Measurements from ENCODE around the gene IL17RC.
"Not testable (repeated sequence)": the region's sequence is repeated elsewhere in the genome, so short reads cannot be mapped to it uniquely, and the experiment has no call there.

The IL17RC gene

DNA sequence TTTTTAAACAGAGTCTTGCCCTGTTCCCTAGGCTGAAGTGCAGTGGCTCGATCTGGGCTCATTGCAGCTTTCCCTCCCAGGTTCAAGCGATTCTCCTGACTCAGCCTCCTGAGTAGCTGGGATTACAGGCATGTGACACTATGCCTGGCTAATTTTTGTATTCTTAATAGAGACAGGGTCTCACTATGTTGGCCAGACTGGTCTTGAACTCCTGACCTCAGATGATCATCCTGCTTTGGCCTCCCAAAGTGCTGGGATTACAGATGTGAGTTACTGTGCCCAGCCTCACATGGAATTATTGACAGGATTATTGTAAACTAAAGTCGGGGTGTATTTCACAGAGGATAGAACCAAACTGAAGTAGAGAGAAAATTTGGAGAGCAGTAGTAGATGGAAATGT is 21.2 kb upstream of the IL17RC start:
- DNase-seq, result not testable (repeated sequence)

DNA sequence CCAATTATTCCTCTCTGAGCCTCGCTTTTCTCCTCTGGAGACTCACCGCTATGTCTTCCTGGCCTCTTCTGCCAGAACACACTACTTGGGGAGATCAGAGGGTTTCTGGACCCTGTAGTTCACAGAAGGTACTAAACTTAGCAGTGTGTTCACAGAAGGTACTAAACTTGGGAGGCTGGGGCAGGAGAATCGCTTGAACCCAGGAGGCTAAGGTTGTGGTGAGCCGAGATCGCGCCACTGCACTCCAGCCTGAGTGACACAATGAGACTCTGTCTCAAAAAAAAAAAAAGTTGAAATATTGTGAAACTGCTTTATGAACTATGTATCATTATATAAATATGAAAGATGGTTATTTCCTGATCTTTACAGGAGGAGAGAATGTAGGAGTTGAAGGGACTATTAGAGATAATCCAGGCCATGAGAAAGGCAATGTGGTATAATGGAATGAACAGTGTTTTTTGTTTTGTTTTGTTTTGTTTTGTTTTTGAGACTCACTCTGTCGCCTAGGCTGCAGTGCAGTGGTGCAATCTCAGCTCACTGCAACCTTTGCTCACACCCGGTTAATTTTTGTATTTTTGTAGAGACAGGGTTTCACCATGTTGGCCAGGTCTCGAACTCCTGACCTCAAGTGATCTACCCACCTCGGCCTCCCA is 20.0 kb upstream of the IL17RC start:
- not testable (repeated sequence) for DNase-seq

DNA sequence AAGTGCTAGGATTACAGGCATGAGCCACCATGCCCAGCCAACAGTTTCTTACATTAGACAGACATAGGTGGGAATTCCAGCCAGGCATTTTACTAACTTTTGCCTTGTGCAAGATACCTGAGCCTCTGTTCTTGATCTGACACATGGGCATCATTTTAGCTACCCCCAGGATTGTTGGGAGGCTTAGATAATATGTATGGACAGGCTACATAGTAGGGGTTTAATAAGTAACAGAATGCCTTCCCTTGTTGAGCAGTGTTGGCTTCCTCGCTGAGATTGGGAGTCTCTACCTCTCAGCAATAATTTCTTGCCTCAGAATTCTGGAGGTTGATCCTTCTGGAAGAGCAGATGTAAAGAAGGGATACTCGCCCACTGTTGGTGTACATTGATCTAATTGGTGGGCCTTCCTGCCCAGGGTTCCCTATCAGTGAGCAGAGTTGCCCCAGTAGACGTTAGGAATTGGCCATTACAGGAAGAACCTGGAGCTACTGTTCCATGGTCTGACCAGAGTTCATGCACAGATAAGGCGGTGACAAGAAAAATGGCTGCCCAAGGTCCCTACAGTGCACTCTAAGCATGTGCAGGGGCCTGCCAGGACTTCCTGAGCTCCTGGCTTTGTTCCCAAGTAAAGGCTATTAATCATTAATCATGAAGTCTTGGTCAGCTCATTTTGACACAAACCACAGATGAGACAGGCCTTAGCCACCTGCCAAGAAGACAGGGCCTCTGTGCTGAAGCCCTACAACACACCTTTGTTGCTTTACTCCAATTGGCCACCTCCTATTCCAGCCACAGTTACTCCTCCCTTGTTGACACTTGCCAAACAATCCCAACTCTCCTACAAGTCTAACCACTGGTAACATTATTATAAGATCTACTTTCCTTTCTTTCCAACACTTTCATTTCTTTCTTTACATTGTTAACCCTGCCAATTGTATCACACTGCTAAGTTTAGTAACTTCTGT is 19.2 kb upstream of the IL17RC start:
- DNase-seq, result no peak

DNA sequence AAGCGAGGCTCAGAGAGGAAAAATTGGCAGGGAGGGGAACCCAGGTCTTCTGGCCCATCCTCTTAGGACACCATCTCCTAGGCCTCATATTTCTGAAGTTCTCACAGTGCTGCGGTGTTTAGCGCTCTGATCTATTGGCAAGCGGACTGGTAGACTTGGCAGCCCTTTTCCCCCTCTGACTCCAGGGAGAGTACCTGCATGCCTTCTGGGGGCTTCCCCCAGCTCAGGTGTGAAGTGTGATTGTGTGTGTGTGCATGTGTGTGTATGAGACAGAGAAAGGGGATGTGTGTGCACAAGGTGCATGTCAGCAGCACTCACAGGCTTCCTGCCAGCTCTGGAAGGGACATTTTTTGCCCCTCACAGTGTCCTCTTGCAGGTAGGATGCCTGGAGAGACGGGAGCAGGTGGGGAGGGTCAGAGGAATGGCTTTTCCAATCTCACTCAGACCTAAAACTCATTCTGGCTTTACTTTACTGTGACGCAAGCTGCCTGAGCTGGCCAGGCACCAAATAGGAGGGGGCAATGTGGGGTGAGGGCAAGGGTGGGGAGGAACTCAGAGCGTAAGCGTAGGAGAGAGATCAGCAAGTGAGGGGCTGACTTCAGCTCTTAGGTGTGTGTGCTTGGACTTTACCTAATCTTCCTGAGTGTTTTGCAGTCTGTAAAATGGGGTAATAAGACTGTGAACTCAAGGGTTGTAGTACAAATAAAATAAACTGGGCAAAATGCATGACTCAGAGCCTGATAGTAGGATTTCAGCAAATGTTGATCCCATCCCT is 18.2 kb upstream of the IL17RC start:
- DNase-seq, result no peak

DNA sequence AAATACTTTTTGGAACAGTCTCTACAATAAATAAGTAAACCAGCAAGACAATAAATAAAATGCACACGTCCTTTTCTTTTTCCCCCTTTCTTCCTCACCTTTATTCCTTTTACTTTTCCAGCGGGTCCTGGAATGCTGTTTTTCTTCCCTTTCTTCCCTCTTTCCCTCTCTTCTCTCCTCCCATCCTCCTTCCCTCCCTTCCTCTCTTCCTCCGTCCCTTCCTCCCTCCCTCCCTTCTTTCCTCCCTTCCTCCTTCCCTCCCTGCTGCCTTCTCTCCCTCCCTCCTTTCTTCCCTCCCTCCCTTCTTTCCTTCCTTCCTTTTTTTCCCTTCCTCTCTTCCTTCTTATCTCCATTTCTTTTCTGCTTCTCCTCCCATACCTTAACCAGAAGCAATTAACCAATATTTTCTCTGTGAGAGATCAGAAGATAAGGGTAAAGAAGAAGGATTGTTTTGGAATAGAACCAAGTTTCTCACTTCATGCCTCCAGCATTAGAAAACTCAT is 17.6 kb upstream of the IL17RC start:
- DNase-seq, result no peak

DNA sequence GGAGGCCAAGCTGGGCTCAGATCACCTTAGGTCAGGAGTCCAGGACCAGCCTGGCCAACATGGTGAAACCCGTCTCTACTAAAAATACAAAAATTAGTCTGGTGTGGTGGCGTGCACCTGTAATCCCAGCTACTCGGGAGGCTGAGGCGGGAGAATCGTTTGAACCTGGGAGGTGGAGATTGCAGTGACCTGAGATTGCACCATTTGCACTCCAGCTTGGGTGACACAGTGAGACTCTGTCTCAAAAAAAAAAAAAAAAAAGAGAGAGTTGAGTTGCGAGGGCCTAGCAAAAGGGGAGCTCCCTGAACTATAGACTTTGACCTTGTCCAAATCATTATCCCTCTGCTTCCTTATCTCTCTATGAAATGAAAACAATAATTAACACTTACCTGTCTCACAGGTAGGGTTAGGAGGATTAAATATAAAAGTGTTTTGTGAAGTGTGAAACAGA is 15.9 kb upstream of the IL17RC start:
- DNase-seq, result not testable (repeated sequence)

DNA sequence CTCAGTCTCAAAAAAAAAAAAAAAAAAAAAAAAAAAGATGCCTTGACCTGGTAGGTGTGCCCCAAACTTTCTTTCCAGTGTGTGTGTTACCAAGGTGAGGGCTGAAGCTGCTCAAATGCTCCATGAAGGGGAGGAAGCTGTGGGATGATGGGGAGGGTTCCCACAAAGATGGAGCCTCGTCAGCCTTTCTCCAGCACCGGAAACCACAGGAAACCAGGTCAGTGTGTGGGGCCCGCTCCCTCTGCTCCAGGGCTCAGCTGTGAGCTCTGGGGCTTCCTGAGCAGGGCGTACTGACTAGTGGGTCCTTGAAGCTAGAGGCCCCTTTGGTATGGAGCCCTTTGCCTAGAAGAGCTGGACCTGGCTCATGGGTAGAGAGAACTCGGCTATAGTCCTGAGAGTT is 14.9 kb upstream of the IL17RC start:
- DNase-seq, result no peak

DNA sequence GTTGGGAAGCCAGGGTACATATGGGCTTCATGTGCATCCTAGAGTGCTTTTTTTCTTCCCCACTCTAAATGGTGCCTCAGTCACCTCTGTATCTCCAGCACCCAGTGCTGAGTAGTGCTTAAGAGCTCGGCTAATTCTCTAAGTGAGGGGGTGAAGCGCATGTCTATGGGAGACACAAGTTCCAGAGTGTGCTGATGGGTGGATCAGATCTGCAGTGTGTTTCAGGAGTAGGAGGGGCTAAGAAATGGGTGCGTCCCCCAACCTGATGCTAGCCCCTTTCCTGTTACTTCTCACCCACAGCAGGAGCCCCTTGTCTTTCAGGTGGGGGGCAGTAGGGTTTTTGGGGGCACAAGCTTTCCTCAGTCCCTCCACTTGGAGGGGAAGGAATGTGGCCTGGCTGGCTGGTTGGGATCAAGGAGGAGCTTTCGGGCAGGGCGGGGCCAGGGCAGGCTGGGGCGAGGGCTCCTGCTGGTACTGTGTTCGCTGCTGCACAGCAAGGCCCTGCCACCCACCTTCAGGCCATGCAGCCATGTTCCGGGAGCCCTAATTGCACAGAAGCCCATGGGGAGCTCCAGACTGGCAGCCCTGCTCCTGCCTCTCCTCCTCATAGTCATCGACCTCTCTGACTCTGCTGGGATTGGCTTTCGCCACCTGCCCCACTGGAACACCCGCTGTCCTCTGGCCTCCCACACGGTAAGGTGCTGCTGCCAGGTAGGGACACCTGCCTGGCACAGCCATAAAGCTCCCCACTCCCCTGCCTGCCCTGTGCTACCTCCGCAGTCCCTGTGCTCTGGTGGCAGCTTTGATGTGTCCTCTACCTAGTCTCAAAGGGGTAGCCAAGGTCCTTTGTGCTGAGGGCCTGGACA is 14.3 kb upstream of the IL17RC start, which contains the start of gene IL17RE:
IL17RE (plus strand) TSS at position 477 of the 866 bp plus-strand sequence; CDS start at position 562, 85 bp downstream.
- DNase-seq, result no peak

DNA sequence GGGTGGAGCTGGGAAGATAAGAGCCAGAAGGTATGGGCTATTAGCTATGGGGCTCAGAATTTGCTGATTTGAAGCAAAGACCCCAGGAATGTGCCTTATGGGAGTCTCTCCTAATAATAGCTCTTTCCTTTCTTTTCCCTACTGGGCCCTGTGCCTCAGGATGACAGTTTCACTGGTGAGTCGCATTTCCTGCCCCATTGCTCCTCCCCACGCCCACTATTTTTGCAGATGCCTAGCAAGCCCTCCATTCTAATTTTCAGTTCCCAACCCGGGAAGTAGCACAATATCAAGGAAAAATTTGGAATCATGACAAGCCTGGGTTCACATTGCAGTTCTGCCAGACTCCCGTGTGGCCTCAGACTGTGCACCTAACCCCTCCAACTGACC is 13.7 kb upstream of the IL17RC start:
- DNase-seq, result no peak

DNA sequence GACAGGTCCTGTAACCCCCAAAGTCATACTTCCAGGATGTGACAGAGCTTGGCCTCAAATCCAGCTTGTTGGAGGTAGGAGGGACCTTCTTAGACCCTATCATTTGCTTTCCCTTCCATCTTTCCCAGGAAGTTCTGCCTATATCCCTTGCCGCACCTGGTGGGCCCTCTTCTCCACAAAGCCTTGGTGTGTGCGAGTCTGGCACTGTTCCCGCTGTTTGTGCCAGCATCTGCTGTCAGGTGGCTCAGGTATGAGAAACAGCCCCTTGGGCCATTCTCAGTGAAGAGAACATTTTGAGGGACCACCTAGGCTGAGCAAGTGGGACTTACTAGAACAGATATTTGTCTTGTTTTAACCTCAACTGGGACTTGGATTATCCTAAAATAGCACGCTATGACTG is 13.0 kb upstream of the IL17RC start:
- no peak for DNase-seq

DNA sequence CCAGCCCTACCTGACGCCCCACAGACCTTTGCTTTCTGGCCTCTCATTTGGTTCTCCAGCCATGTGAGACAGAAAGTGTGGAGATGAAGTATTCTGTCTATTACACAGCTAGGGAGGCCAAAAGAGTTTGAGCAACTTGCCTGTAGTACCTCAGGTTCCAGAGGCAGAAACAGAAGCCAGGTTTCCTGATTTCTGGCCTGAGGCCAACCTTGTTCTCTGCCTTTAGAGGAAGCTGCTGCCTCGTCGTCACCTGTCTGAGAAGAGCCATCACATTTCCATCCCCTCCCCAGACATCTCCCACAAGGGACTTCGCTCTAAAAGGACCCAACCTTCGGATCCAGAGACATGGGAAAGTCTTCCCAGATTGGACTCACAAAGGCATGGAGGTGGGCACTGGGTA is 10.4 kb upstream of the IL17RC start:
- no peak for DNase-seq

DNA sequence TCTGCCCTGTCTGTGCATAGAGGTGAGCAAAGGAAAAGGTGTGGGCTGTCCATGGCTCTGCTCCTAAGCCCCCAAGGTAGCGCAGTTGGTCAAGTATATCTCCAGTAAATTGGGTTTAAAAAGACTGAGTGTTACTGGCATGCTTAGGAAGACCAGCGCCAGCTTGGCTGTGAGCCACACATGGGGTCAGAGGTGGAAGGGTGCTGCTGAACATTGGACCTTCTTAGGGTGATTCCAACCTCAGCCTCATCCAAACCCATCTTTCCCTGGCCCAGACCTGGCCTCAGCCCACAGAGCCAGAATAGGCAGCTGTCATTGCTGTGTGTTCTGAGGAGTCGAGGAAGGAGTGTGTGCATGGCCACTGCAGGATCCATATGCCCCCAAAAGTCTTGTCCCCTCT is 8.6 kb upstream of the IL17RC start:
- no peak for DNase-seq

DNA sequence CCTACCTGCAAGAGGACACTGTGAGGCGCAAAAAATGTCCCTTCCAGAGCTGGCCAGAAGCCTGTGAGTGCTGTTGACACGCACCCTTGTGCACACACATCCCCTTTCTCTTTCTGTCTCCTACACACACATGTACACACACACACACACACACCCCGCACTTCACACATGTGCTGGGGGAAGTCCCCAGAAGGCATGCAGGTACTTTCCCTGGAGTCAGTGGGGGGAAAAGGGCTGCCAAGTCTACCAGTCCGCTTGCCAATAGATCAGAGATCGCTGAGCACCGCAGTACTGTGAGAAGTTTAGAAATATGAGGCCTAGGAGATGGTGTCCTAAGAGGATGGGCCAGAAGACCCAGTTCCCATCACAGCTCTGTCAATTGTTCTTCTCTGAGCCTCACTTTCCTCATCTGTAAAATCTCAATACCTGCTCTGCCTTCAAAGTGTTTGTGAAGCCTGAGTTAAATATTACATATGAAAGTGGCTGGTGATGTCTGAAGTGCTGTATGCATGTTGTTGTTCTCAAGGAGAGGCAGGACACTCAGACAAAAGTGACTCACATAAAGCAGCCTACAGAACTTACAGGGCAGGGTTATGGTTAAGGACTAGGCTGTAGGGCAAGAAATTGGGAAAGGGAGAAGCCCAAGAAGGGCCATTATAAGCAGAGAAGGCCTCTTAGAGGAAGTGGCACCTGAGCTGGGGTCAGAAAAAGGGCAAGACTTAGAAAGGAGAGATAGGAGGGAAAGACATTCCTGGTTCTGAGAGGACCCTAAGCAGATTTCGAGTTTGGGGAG is 7.5 kb upstream of the IL17RC start:
- no peak for DNase-seq

DNA sequence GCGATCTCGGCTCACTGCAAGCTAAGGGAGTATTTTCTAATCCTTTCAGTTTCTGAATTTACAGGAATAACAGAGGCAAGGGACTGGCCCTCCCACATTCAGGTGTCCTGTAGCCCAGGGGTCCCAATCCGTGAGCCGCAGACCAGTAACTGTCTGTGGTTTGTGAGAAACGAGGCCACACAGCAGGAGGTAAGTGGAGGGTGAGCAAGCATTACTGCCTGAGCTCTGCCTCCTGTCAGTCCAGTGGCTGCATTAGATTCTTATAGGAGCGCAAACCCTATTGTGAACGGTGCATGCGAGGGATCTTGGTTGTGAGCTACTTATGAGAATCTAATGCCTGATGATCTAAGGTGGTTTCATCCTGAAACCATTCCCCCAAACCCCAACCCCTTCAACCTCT is 5.0 kb upstream of the IL17RC start:
- no peak for DNase-seq

DNA sequence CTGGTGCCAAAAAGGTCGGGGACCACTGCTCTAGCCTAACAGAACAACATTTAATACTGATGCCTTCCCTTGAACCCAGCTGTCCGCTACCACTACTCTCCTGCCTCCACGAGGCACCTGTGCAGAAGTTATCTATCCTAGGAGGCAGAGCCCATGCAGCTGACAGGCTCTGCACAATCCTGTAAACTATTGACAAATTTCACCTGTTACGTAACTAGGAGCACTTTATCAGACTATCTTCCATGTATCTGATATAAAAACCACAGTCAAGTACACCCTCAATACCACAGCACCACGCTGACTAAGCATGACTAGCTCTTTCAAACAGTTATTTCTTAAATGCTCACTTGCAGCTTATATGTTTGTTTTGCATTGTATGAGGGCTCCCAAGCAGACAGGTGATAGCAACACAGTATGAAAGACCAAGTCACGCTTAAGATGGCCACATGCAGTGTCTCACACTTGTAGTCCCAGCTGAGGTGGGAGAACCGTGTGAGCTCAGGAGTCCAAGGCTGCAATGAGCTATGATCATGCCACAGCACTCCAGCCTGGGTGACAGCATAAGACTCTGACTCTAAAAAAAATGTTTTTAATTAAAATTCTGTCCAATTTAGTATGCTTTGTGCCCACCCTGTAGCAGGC is 4.5 kb upstream of the IL17RC start:
- no peak for DNase-seq

DNA sequence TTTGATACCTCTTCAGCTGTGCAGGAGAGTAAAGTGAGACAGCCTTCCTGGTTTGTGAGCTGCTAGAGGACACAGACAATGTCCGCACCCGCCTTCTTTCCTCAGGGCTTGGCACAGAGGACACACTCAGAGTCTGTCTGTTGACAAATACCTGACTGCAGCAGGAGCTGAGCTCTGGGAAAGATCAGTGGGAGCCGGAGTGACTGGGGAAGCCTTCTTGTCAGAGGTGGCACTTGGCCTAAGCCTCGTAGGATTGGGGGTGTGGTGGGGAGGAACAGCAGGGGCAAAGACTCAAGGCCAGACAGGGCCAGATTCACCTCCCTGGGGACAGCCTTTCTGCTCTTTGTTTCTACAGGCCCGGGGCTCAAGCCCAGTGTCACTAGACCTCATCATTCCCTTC is 3.3 kb upstream of the IL17RC start:
- DNase-seq, result no peak

DNA sequence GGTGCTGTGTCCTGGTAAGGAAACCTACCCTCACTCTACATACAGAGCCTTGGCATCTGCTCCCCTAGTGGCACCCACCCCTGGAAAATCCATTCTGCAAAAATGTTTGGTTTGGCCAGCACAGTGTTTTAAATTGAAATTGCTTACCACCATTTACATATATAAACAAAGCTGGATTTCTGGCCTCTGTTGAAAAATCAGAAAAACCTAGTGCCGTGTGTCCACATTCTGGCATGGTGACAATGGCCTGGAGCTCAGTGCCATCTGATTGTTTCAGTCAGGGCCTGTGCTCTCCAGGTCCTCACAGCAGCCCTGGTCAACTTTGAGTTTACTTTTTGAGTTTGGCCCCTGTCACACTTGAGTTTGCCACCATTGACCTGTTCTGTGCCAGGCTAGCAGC is 2.9 kb upstream of the IL17RC start:
- DNase-seq, result no peak

DNA sequence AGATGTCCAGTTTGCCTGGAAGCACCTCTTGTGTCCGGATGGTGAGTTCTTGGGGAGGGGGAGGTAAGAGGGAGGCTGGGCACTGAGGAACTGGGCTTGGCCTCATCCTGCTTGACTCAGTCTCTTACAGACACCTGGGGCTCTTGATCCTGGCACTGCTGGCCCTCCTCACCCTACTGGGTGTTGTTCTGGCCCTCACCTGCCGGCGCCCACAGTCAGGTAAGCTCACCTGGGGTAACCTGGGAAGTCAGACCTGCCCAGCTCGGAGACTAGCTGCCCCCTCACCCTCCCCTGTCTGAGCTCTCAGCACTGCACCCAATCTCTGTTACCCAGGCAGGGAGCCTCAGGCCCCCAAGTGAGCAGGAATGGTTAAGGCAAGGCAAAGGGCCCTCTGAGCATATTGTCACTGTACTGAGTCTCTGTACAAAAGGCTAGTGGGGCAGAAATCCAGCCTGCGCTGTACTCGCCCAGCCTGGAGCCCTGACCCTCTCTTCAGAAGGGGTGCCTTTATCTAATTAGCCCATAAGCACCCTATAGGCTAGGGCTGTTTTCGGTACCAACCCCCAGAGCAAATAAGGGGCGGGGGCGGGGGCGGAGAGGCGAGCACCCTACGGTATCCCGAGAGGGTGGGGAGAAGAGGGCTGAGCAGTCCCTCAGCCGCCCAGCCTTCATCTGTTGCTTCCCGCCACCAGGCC is 2.2 kb upstream of the IL17RC start:
- no peak for DNase-seq

DNA sequence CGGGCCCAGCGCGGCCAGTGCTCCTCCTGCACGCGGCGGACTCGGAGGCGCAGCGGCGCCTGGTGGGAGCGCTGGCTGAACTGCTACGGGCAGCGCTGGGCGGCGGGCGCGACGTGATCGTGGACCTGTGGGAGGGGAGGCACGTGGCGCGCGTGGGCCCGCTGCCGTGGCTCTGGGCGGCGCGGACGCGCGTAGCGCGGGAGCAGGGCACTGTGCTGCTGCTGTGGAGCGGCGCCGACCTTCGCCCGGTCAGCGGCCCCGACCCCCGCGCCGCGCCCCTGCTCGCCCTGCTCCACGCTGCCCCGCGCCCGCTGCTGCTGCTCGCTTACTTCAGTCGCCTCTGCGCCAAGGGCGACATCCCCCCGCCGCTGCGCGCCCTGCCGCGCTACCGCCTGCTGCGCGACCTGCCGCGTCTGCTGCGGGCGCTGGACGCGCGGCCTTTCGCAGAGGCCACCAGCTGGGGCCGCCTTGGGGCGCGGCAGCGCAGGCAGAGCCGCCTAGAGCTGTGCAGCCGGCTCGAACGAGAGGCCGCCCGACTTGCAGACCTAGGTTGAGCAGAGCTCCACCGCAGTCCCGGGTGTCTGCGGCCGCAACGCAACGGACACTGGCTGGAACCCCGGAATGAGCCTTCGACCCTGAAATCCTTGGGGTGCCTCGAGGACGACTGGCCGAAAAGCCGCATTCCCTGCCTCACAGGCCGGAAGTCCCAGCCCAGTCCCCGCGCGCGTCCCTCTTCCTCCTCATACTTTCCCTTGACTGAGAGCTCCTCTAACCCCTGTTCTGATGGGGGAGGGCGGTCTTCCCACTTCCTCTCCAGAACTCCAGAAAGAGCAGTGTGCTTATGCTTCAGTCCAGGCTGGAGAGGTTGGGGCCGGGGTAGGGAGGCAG is 1.4 kb upstream of the IL17RC start:
- no peak for DNase-seq

Data from amniotic stem cell (primary cell).